GM23248 (cell line): ENCODE measurements around the gene DHX38.
"Not testable (repeated sequence)": the region's sequence is repeated elsewhere in the genome, so short reads cannot be mapped to it uniquely, and the experiment has no call there.

Source experiments
- EZH2 ChIP-seq: fragments of 200-600 bp; sonication (generic); IDR thresholded peaks from 2 replicates; pipeline ENCODE4 v1.6.1; 2018; ENCODE audit warnings: antibody characterized with exemption, mild to moderate bottlenecking; ENCODE audit not compliant: insufficient read depth, poor library complexity, severe bottlenecking
- EZH2phosphoT487 ChIP-seq: fragments of 200-600 bp; sonication (generic); IDR thresholded peaks from 2 replicates; pipeline ENCODE4 v1.6.1; 2018; ENCODE audit warnings: antibody characterized with exemption, moderate library complexity, mild to moderate bottlenecking, low read depth; ENCODE audit not compliant: insufficient read depth

DNA sequence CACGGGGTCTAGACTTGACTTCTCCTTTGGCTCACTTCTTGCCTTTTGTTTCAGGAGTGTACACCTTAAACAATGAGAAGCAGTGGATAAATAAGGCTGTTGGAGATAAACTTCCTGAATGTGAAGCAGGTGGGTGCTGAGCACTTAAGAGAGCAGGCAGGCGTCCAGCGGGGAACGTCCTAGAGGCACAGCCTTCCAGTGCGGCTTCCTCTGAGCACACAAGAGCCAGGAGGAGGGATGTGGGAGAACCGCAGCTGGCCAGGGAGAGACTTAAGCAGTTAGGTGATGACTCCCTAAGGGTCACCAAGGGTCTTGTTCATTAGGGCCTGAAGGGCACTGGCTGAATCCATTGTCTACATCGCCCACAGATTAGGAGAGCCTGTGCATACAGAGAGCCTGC is 34.6 kb upstream of the DHX38 start:
- not testable (repeated sequence) for TF ChIP-seq EZH2phosphoT487, EZH2
